ENCODE measurements around the gene IQSEC1.
A peak's percentile ranks its signal among the peaks of the same experiment; 100 is the strongest.
"Not testable (repeated sequence)": the region's sequence is repeated elsewhere in the genome, so short reads cannot be mapped to it uniquely, and the experiment has no call there.

Gene IQSEC1

GRCh38 chr3:12869035-12869621, 204.1 kb downstream of the IQSEC1 start:
- H3K4me1 Mint-ChIP-seq (ENCODE audit: low read depth), result peaks cover 12% of the 10 kb centered on the region
- peaks cover 3% of the 10 kb centered on the region for H3K9me3 Mint-ChIP-seq
- H3K4me3 Mint-ChIP-seq, result no peak overlapping the region
- H3K36me3 Mint-ChIP-seq (ENCODE audit: low read depth), result no peaks in the 10 kb centered on the region
- peak; percentile 34 for DNase-seq (ENCODE audit: low spot score)
- H3K27me3 Mint-ChIP-seq (ENCODE audit: low read depth), result peaks cover 19% of the 10 kb centered on the region
- H3K27ac Mint-ChIP-seq, result no peak overlapping the region

DNA sequence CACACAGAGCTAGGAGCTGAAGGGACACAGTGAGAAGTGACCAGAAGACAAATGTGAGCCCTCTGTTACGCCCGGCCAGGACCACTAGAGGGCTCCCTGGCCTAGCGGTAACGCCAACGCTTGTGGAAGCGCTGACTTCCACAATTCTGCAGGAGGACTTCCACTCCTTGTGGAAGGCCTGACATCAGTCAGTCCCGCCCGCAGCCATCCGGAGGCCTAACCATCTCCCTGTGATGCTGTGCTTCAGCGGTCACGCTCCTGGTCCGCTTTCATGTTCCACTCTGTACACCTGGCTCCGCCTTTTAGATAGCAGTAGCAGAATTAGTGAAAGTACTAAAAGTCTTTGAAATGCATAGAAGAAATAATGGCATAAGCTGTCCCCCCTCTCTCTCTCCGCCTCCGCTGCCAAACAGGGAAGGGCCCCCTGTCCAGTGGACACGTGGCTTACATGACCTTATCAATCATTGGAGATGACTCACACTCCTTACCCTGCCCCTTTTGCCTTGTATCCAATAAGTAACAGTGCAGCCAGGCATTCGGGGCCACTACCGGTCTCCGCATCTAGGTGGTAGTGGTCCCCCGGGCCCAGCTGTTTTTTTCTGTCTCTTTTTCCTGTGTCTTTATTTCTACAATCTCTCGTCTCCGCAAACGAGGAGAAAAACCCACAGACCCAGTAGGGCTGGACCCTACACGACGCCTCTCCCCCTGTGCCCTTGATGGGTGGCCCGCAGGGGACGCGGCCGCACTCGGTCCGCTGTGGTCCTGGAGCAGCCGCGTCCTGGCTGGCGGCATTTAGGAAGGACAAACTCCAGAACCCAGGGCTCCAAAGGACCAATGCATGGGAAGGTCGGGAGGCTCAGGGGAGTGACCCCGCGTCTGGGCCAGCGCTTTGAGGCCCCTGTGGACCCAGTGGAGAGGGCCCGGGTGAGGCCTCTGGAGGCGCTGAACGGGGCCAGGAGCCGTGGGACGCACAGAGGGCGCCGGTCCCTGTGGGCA, 204.9 kb downstream of the IQSEC1 start:
- Mint-ChIP-seq H3K36me3 (ENCODE audit: low read depth) (no peaks in the 10 kb centered on the region), H3K4me3 (peak overlapping the region; percentile 87), H3K27ac (no peak overlapping the region), H3K9me3 (peaks cover 3% of the 10 kb centered on the region), H3K27me3 (ENCODE audit: low read depth) (peaks cover 19% of the 10 kb centered on the region), H3K4me1 (ENCODE audit: low read depth) (peaks cover 12% of the 10 kb centered on the region)
- DNase-seq (ENCODE audit: low spot score), result peak; percentile 65

- H3K27ac Mint-ChIP-seq, result no peak overlapping the region
- H3K9me3 Mint-ChIP-seq, result peaks cover 3% of the 10 kb centered on the region
- H3K27me3 Mint-ChIP-seq (ENCODE audit: low read depth), result peaks cover 19% of the 10 kb centered on the region
- H3K4me1 Mint-ChIP-seq (ENCODE audit: low read depth), result peaks cover 12% of the 10 kb centered on the region
- no peak overlapping the region for H3K4me3 Mint-ChIP-seq
- no peaks in the 10 kb centered on the region for H3K36me3 Mint-ChIP-seq (ENCODE audit: low read depth)
- no peak for DNase-seq (ENCODE audit: low spot score)
Measured at GRCh38 chr3:12866836-12867235, 206.4 kb downstream of the IQSEC1 start.

- no peak for DNase-seq (ENCODE audit: low spot score)
- Mint-ChIP-seq H3K9me3 (peaks cover 3% of the 10 kb centered on the region), H3K27me3 (ENCODE audit: low read depth) (peaks cover 15% of the 10 kb centered on the region), H3K4me1 (ENCODE audit: low read depth) (peaks cover 8% of the 10 kb centered on the region), H3K4me3 (no peak overlapping the region), H3K36me3 (ENCODE audit: low read depth) (no peaks in the 10 kb centered on the region), H3K27ac (no peak overlapping the region)
Measured at GRCh38 chr3:12865271-12865670, 208.0 kb downstream of the IQSEC1 start.

- peaks cover 2% of the 10 kb centered on the region for H3K4me1 Mint-ChIP-seq (ENCODE audit: low read depth)
- peaks cover 4% of the 10 kb centered on the region for H3K27me3 Mint-ChIP-seq (ENCODE audit: low read depth)
- no peak for DNase-seq (ENCODE audit: low spot score)
- no peaks in the 10 kb centered on the region for H3K36me3 Mint-ChIP-seq (ENCODE audit: low read depth)
- peaks cover 3% of the 10 kb centered on the region for H3K9me3 Mint-ChIP-seq
- no peak overlapping the region for H3K27ac Mint-ChIP-seq
- no peak overlapping the region for H3K4me3 Mint-ChIP-seq
Measured at GRCh38 chr3:12862387-12862786, 210.8 kb downstream of the IQSEC1 start.

DNA sequence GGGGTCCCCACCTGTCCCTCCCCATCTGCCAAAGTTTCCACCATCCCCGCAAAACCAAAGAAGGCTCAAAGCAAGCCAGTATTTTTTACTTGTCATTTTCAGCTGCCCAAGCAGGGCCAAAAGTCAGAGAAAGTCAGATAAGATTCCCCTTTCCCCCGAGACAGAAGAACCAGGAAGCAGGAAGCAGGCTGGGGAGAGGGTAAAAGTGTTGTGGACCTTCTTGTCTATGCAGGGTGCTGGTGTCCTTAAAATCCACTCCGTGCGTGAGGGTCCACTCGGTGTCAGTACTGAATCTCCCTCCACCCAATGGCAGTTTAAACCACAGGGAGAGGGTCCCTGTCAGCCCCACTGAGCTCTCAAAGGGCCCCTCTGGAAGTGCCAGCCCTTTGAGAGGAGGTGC, 211.6 kb downstream of the IQSEC1 start:
- Mint-ChIP-seq H3K27me3 (ENCODE audit: low read depth) (peaks cover 4% of the 10 kb centered on the region), H3K4me1 (ENCODE audit: low read depth) (peaks cover 2% of the 10 kb centered on the region), H3K36me3 (ENCODE audit: low read depth) (no peaks in the 10 kb centered on the region), H3K4me3 (no peak overlapping the region), H3K27ac (no peak overlapping the region), H3K9me3 (peaks cover 3% of the 10 kb centered on the region)
- no peak for DNase-seq (ENCODE audit: low spot score)

DNA sequence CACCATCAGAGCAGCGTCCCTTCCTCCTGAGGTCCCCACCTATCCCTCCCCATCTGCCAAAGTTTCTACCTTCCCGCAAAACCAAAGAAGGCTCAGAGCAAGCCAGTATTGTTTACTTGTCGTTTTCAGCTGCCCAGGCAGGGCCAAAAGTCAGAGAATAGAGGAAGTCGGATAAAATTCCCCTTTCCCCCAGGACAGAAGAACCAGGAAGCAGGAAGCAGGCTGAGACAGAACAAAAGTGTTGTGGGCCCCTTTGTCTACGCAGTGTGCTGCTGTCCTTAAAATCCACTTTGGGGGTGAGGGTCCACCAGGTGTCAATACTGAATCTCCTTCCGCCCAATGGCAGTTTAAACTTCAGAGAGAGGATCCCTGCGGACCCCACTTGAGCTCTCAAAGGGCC, 213.4 kb downstream of the IQSEC1 start:
- DNase-seq (ENCODE audit: low spot score), result no peak
- H3K27me3 Mint-ChIP-seq (ENCODE audit: low read depth), result peaks cover 4% of the 10 kb centered on the region
- no peak overlapping the region for H3K4me3 Mint-ChIP-seq
- H3K27ac Mint-ChIP-seq, result no peak overlapping the region
- H3K9me3 Mint-ChIP-seq, result no peaks in the 10 kb centered on the region
- no peaks in the 10 kb centered on the region for H3K36me3 Mint-ChIP-seq (ENCODE audit: low read depth)
- H3K4me1 Mint-ChIP-seq (ENCODE audit: low read depth), result no peaks in the 10 kb centered on the region

GRCh38 chr3:12856626-12857025, 216.6 kb downstream of the IQSEC1 start:
- DNase-seq (ENCODE audit: low spot score), result no peak
- Mint-ChIP-seq H3K27me3 (ENCODE audit: low read depth) (peaks cover 13% of the 10 kb centered on the region), H3K4me1 (ENCODE audit: low read depth) (no peaks in the 10 kb centered on the region), H3K4me3 (no peak overlapping the region), H3K36me3 (ENCODE audit: low read depth) (no peaks in the 10 kb centered on the region), H3K27ac (no peak overlapping the region), H3K9me3 (no peaks in the 10 kb centered on the region)

GRCh38 chr3:12854565-12854964, 218.7 kb downstream of the IQSEC1 start:
- no peak overlapping the region for H3K27ac Mint-ChIP-seq

GRCh38 chr3:12853847-12854246, 219.4 kb downstream of the IQSEC1 start:
- H3K36me3 Mint-ChIP-seq (ENCODE audit: low read depth); H3K4me1 Mint-ChIP-seq (ENCODE audit: low read depth); DNase-seq (ENCODE audit: low spot score); H3K27ac Mint-ChIP-seq; H3K4me3 Mint-ChIP-seq; H3K9me3 Mint-ChIP-seq; H3K27me3 Mint-ChIP-seq (ENCODE audit: low read depth): not testable (repeated sequence)

More at GRCh38 chr3:12854565-12854964, 218.7 kb downstream of the IQSEC1 start:
- H3K4me1 Mint-ChIP-seq (ENCODE audit: low read depth), result no peaks in the 10 kb centered on the region
- H3K27me3 Mint-ChIP-seq (ENCODE audit: low read depth), result peaks cover 10% of the 10 kb centered on the region
- H3K9me3 Mint-ChIP-seq, result no peaks in the 10 kb centered on the region
- no peak overlapping the region for H3K4me3 Mint-ChIP-seq
- H3K36me3 Mint-ChIP-seq (ENCODE audit: low read depth), result no peaks in the 10 kb centered on the region
- no peak for DNase-seq (ENCODE audit: low spot score)

GRCh38 chr3:12852201-12852600, 221.0 kb downstream of the IQSEC1 start:
- Mint-ChIP-seq H3K36me3 (ENCODE audit: low read depth) (no peaks in the 10 kb centered on the region), H3K4me1 (ENCODE audit: low read depth) (no peaks in the 10 kb centered on the region), H3K27me3 (ENCODE audit: low read depth) (peaks cover 9% of the 10 kb centered on the region), H3K4me3 (no peak overlapping the region), H3K9me3 (no peaks in the 10 kb centered on the region), H3K27ac (no peak overlapping the region)
- no peak for DNase-seq (ENCODE audit: low spot score)
